GM23248 (cell line): ENCODE results near the gene PMVK. TPM values are rescaled to one million over a fixed set of nuclear protein-coding genes. Genes with fewer than 3 reads are reported as not detected.

Source experiments
- DNase-seq: peaks from one replicate; pipeline ENCODE4 v3.0.0-alpha.2; 2015
- H2AFZ ChIP-seq: fragments of 200-600 bp; sonication (generic); 2 replicates; pipeline ENCODE4 v1.6.1; 2016; ENCODE audit warnings: antibody characterized with exemption
- H3F3A ChIP-seq: fragments of 200-600 bp; sonication (generic); 2 replicates; pipeline ENCODE4 v1.6.1; 2016; ENCODE audit warnings: mild to moderate bottlenecking, antibody characterized with exemption, mixed run types; ENCODE audit not compliant: insufficient read depth
- H3K27ac ChIP-seq: fragments of 200-600 bp; sonication (generic); 2 replicates; pipeline ENCODE4 v1.5.1; 2016; ENCODE audit warnings: mild to moderate bottlenecking
- H3K27me3 ChIP-seq: fragments of 200-600 bp; sonication (generic); replicated peaks from 2 replicates; pipeline ENCODE4 v1.6.1; 2016; ENCODE audit warnings: mild to moderate bottlenecking; ENCODE audit not compliant: insufficient read depth
- H3K36me3 ChIP-seq: fragments of 200-600 bp; sonication (generic); 2 replicates; pipeline ENCODE4 v1.6.1; 2016; ENCODE audit warnings: low read depth, mild to moderate bottlenecking
- H3K4me1 ChIP-seq: fragments of 200-600 bp; sonication (generic); 2 replicates; pipeline ENCODE4 v1.6.1; 2016; ENCODE audit warnings: mild to moderate bottlenecking; ENCODE audit not compliant: insufficient read depth
- H3K4me2 ChIP-seq: fragments of 200-600 bp; sonication (generic); one replicate; pipeline ENCODE4 v1.6.1; 2016; ENCODE audit warnings: mild to moderate bottlenecking; ENCODE audit not compliant: unreplicated experiment
- H3K4me3 ChIP-seq: fragments of 200-600 bp; sonication (generic); 2 replicates; pipeline ENCODE4 v1.5.1; 2016; ENCODE audit warnings: mild to moderate bottlenecking
- H3K79me2 ChIP-seq: fragments of 200-600 bp; sonication (generic); 2 replicates; pipeline ENCODE4 v1.6.1; 2016; ENCODE audit warnings: mild to moderate bottlenecking; ENCODE audit not compliant: insufficient read depth
- H3K9ac ChIP-seq: fragments of 200-600 bp; sonication (generic); 2 replicates; pipeline ENCODE4 v1.6.1; 2016; ENCODE audit warnings: mild to moderate bottlenecking
- H3K9me2 ChIP-seq: fragments of 200-600 bp; sonication (generic); 2 replicates; pipeline ENCODE4 v1.6.1; 2016; ENCODE audit warnings: mixed run types, mild to moderate bottlenecking, moderate library complexity; ENCODE audit not compliant: insufficient read depth
- H3K9me3 ChIP-seq: fragments of 200-600 bp; sonication (generic); one replicate; pipeline ENCODE4 v1.6.1; 2017; ENCODE audit warnings: low read depth
- H4K20me1 ChIP-seq: fragments of 200-600 bp; sonication (generic); 2 replicates; pipeline ENCODE4 v1.6.0; 2016; ENCODE audit not compliant: insufficient read depth
- EZH2 ChIP-seq: fragments of 200-600 bp; sonication (generic); IDR thresholded peaks from 2 replicates; pipeline ENCODE4 v1.6.1; 2018; ENCODE audit warnings: antibody characterized with exemption, mild to moderate bottlenecking; ENCODE audit not compliant: insufficient read depth, poor library complexity, severe bottlenecking
- EZH2phosphoT487 ChIP-seq: fragments of 200-600 bp; sonication (generic); IDR thresholded peaks from 2 replicates; pipeline ENCODE4 v1.6.1; 2018; ENCODE audit warnings: antibody characterized with exemption, moderate library complexity, mild to moderate bottlenecking, low read depth; ENCODE audit not compliant: insufficient read depth
- WGBS, 2 experiments: methylation state at CpG; one replicate each; pipeline ENCODE4 v1.1.6; 2015 to 2017; ENCODE audit warnings: low lambda C conversion rate in 2 of 2, low coverage in 1 of 2; ENCODE audit errors: missing lambda C conversion rate in 2 of 2; 5-methylcytosine and 5-hydroxymethylcytosine counted together
- in situ Hi-C: fragments of 300-500 bp; cut with MboI; formaldehyde crosslinking; loops from 2 replicates; pipeline ENCODE4 v1.15.0; 2020
- polyA plus RNA-seq: library from polyadenylated mRNA; unstranded; fragments of >200 nt; fragmentation: Nextera tagmentation; extraction: Ambion mirVana; gene quantifications from 2 replicates; pipeline ENCODE4 v1.2.1, GENCODE V29; 2016
- total RNA-seq: library from RNA; depleted of rRNA; stranded (reverse); fragments of >200 nt; shearing (Covaris generic); gene quantifications from 2 replicates; pipeline ENCODE4 v1.2.3, GENCODE V29; 2014

PMVK gene
- total and polyA plus RNA-seq, 2 experiments from 2014 or later, result 6.4 to 36.6 TPM

- Histone ChIP-seq H2AFZ (no peak overlapping the region), H3F3A (peaks cover 16% of the 10 kb centered on the region), H3K9me2 (no peaks in the 10 kb centered on the region), H3K27me3 (no peaks in the 10 kb centered on the region), H3K27ac (no peak overlapping the region), H3K9me3 (no peaks in the 10 kb centered on the region), H3K9ac (no peak overlapping the region), H3K36me3 (no peaks in the 10 kb centered on the region), H3K4me2 (no peak overlapping the region), H3K4me3 (no peak overlapping the region), H3K79me2 (no peaks in the 10 kb centered on the region), H3K4me1 (peaks cover 9% of the 10 kb centered on the region), H4K20me1 (no peaks in the 10 kb centered on the region)
- in situ Hi-C loops, result no loop called here
- no peak for DNase-seq
- TF ChIP-seq EZH2phosphoT487 (no peak), EZH2 (no peak)
- 67 to 69% methylated on average over 4 to 5 of the region's 5 CpGs for WGBS, 2 experiments
Measured at GRCh38 chr1:154941333-154942013, 5.0 kb upstream of the PMVK start.

GRCh38 chr1:154940651-154941194 is 4.2 kb upstream of the PMVK start:
- no peak overlapping the region for H3K9ac ChIP-seq
- H3K9me3 ChIP-seq, result no peaks in the 10 kb centered on the region
- no peak overlapping the region for H2AFZ ChIP-seq
- no peaks in the 10 kb centered on the region for H4K20me1 ChIP-seq
- H3K79me2 ChIP-seq, result peaks cover 3% of the 10 kb centered on the region; the same call in 1 of the 2 replicates
- 77 to 80% methylated on average over 8 of the region's 8 CpGs for WGBS, 2 experiments
- H3F3A ChIP-seq, result peaks cover 16% of the 10 kb centered on the region
- TF ChIP-seq EZH2 (no peak), EZH2phosphoT487 (no peak)
- no peaks in the 10 kb centered on the region for H3K9me2 ChIP-seq
- no peaks in the 10 kb centered on the region for H3K27me3 ChIP-seq
- DNase-seq, result no peak
- H3K36me3 ChIP-seq, result no peaks in the 10 kb centered on the region
- H3K4me3 ChIP-seq, result no peak overlapping the region
- in situ Hi-C loops, result no loop called here
- peaks cover 14% of the 10 kb centered on the region for H3K4me1 ChIP-seq
- H3K27ac ChIP-seq, result no peak overlapping the region
- H3K4me2 ChIP-seq, result no peak overlapping the region

GRCh38 chr1:154940213-154940560 is 3.7 kb upstream of the PMVK start:
- Histone ChIP-seq H2AFZ (no peak overlapping the region), H3K9me3 (no peaks in the 10 kb centered on the region), H3K4me3 (no peak overlapping the region), H4K20me1 (no peaks in the 10 kb centered on the region), H3K4me1 (peaks cover 14% of the 10 kb centered on the region), H3K27ac (no peak overlapping the region), H3K4me2 (no peak overlapping the region), H3K79me2 (peaks cover 9% of the 10 kb centered on the region; the same call in 1 of the 2 replicates), H3K9me2 (no peaks in the 10 kb centered on the region), H3K27me3 (no peaks in the 10 kb centered on the region), H3F3A (peaks cover 16% of the 10 kb centered on the region), H3K9ac (no peak overlapping the region), H3K36me3 (no peaks in the 10 kb centered on the region)
- DNase-seq, result no peak
- TF ChIP-seq EZH2phosphoT487 (no peak), EZH2 (no peak)
- 100% methylated on average over 1 of the region's 1 CpG for WGBS, 2 experiments
- in situ Hi-C loops, result no loop called here

- in situ Hi-C loops, result no loop called here
- H3K36me3 ChIP-seq, result no peaks in the 10 kb centered on the region
- no peak overlapping the region for H3K4me2 ChIP-seq
- peaks cover 14% of the 10 kb centered on the region for H3K4me1 ChIP-seq
- H3F3A ChIP-seq, result peaks cover 16% of the 10 kb centered on the region
- no peak overlapping the region for H3K9ac ChIP-seq
- 95 to 99% methylated on average over 7 of the region's 7 CpGs for WGBS, 2 experiments
- peaks cover 10% of the 10 kb centered on the region; the same call in 1 of the 2 replicates for H3K79me2 ChIP-seq
- no peak overlapping the region for H3K4me3 ChIP-seq
- H3K27ac ChIP-seq, result peak overlapping the region; percentile 95; the same call in 1 of the 2 replicates
- TF ChIP-seq EZH2, result no peak
- TF ChIP-seq EZH2phosphoT487, result no peak
- no peaks in the 10 kb centered on the region for H3K9me3 ChIP-seq
- H2AFZ ChIP-seq, result no peak overlapping the region
- H3K27me3 ChIP-seq, result no peaks in the 10 kb centered on the region
- H3K9me2 ChIP-seq, result no peaks in the 10 kb centered on the region
- DNase-seq, result no peak
- no peaks in the 10 kb centered on the region for H4K20me1 ChIP-seq
Measured at GRCh38 chr1:154938604-154939399, 2.3 kb upstream of the PMVK start.
